Thoracic aorta endothelial cell (primary cell): ENCODE results near the gene PSTPIP1. TPM values are rescaled to one million over a fixed set of nuclear protein-coding genes. Genes with fewer than 3 reads are reported as not detected.

Experiments
- small RNA-seq: library from RNA; depleted of rRNA; stranded (forward); fragments of <200 nt; gene quantifications from one replicate; pipeline ENCODE3, GENCODE V24; 2012
- total RNA-seq: library from RNA; depleted of rRNA; stranded (reverse); fragments of >200 nt; gene quantifications from 2 replicates; pipeline ENCODE4 v1.2.3, GENCODE V29; 2012

PSTPIP1 gene
- 0.36 and 1.9 TPM in 2 replicates for total RNA-seq

DNA sequence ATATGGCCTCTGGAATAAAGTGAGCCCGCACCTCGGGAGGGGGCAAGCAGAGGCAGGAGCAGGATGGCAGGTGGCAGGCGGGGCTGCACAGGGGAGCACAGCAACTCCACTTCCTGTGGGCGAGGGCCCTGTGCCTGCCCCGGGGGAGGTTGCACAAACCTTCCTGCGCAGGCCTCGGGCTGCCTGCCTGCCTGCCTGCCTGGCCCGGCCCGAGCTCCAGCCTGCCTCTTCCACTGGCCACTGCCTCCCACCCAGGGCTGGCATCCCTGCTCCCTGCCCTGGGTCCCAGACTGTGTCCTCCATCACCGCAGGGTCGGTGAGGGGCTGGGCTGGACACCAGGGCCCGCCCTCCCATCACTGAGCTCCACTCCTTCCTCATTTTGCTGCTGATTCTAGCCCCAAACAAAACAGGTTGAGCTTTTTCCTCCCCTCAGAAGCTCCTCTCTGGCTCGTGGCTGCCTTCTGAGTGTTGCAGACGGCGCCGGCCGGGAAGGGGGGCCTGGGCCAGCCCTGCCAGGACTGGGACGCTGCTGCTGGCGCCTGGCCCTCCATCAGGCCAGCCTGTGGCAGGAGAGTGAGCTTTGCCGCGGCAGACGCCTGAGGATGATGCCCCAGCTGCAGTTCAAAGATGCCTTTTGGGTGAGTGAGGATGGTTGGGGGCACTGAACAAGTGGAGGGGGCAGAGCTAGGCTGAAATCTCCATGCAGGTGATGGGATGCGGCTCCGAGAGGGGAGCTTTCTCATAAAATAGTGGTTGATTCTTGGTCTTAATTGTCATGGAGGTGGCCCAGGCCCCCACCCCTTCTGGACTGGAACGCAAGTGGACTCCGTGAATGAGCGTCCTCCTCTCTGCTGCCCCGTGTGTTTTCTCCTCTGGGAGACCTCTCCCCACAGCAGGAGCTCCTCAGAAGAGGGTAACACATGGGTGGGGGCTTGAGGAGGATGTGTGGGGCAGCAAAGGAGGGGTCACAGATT is at the start of gene PSTPIP1:
PSTPIP1 (plus strand) TSS at position 156 of the 975 bp plus-strand sequence; CDS start at position 604, 448 bp downstream.

DNA sequence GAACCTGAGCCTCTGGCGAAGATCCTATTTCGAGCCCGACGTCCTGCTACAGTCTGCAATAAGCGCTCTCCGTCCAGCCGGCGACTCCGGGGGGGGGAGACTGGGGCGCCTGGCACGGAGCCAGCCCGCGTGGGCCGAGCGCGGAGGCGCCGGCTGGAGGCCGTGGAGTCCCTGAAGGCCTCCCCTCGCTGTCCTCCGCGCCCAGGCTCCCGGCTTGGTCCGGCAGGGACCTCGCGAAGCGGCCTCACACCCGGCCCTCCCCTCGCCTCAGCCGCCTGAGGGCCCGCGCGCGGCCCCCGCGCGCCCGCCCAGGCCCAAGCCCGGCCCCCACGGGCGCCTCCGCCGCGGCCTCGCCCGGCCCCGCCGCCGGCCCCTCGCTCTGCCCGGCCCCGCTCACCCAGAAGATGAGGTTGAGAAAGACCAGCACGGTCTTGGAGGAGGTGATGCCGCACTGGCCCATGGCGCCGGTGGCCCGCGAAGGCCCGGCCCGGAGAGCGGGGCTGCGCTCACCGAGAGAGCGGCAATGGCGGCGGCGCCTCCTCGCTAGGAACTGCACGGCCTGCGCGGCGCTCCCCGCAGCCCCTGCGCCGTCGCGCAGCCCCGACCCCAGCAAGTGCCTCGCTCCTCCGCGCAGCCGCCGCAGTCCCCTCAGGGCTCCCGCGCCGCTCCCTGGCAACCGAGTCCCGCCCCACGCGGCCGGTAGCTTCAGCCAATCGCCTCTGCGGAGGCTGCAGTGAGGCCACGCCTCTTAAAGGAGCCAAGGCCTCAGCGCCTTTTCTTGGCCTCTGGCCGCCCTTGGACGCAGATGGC is 75.8 kb downstream of the PSTPIP1 start, which contains the start of gene TSPAN3:
TSPAN3 (minus strand) TSS at position 615 of the 810 bp plus-strand sequence; CDS start at position 460, 155 bp downstream.

Small RNA genes lying within 50 kb of the gene (small RNA-seq; reads per million reads assigned to genes)
- not detected for gene RN7SL278P

Other genes with a start within 250 kb of the PSTPIP1 start
- 13.7 and 15.9 TPM in 2 replicates for gene SCAPER, start 89.8 kb upstream of the PSTPIP1 start, total RNA-seq
- gene RCN2, start 63.4 kb upstream of the PSTPIP1 start, total RNA-seq: 76.5 and 91.0 TPM in 2 replicates
- 261 and 343 TPM in 2 replicates for gene TSPAN3, start 76.0 kb downstream of the PSTPIP1 start, total RNA-seq